ENCODE data around the gene ZNF396.

ZNF396 gene

GRCh38 chr18:35335866-35336265 is 41.3 kb downstream of the ZNF396 start:
- no peak for DNase-seq (ENCODE audit: low read depth)

- DNase-seq (ENCODE audit: low read depth), result no peak
Observed at GRCh38 chr18:35334821-35335220, 42.3 kb downstream of the ZNF396 start.

- DNase-seq (ENCODE audit: low read depth), result no peak
Observed at GRCh38 chr18:35334212-35334611, 42.9 kb downstream of the ZNF396 start.

- DNase-seq (ENCODE audit: low read depth), result no peak
Observed at GRCh38 chr18:35331367-35332087, 45.6 kb downstream of the ZNF396 start.

- no peak for DNase-seq (ENCODE audit: low read depth)
Observed at GRCh38 chr18:35328868-35329267, 48.3 kb downstream of the ZNF396 start.

- DNase-seq (ENCODE audit: low read depth), result no peak
Observed at GRCh38 chr18:35326695-35327387, 50.3 kb downstream of the ZNF396 start.

- no peak for DNase-seq (ENCODE audit: low read depth)
Observed at GRCh38 chr18:35324926-35325655, 52.0 kb downstream of the ZNF396 start.

GRCh38 chr18:35322486-35323458 is 54.4 kb downstream of the ZNF396 start:
- DNase-seq (ENCODE audit: low read depth), result no peak

Data from stimulated activated CD4-positive, alpha-beta T cell treated with anti-CD3 and anti-CD28 coated beads, Interleukin-2, amount 100 ng/mL, for 4 hours (primary cell).